Mesenchymal stem cell (in vitro differentiated cells and primary cell): ENCODE results near the gene PPIP5K1. TPM values are rescaled to one million over a fixed set of nuclear protein-coding genes. Genes with fewer than 3 reads are reported as not detected.

Experiments used
- small RNA-seq: library from polyadenylated mRNA; stranded (forward); fragments of <200 nt; extraction: miRNeasy Mini kit (QIAGEN cat#:217004); gene quantifications from one replicate; pipeline ENCODE3, GENCODE V24; 2013; ENCODE audit warnings: low read depth

Gene PPIP5K1

Small RNAs within 50 kb of the gene (small RNA-seq; reads per million reads assigned to genes)
- gene RNU6-554P (not detected), gene RNU6-610P (not detected)
